Chondrocyte (in vitro differentiated cells): ENCODE data around the gene XAF1. TPM values are rescaled to one million over a fixed set of nuclear protein-coding genes. Genes with fewer than 3 reads are reported as not detected.

Experiments used
- DNase-seq: peaks from one replicate; pipeline ENCODE4 v3.0.0; 2021; ENCODE audit warnings: mixed read lengths, low spot score
- H3K27ac Mint-ChIP-seq: one replicate; pipeline ENCODE4 v1.8.0; 2021; ENCODE audit warnings: mild to moderate bottlenecking, moderate library complexity, mixed read lengths; ENCODE audit not compliant: unreplicated experiment
- H3K27me3 Mint-ChIP-seq: 2 replicates; pipeline ENCODE4 v1.8.0; 2021; ENCODE audit warnings: low read depth, mixed read lengths
- H3K36me3 Mint-ChIP-seq: 2 replicates; pipeline ENCODE4 v1.8.0; 2021; ENCODE audit warnings: low read depth, mixed read lengths
- H3K4me1 Mint-ChIP-seq: 2 replicates; pipeline ENCODE4 v1.8.0; 2021; ENCODE audit warnings: low read depth, mild to moderate bottlenecking, mixed read lengths
- H3K4me3 Mint-ChIP-seq: one replicate; pipeline ENCODE4 v1.8.0; 2021; ENCODE audit warnings: mild to moderate bottlenecking, moderate library complexity, mixed read lengths; ENCODE audit not compliant: unreplicated experiment
- H3K9me3 Mint-ChIP-seq: 2 replicates; pipeline ENCODE4 v1.8.0; 2021; ENCODE audit warnings: low read depth, mixed read lengths
- CTCF ChIP-seq: fragments of 200-600 bp; sonication (generic); IDR thresholded peaks from 2 replicates; pipeline ENCODE4 v1.5.0; 2021; ENCODE audit warnings: antibody characterized with exemption, mild to moderate bottlenecking, moderate library complexity
- total RNA-seq: library from RNA; stranded (reverse); gene quantifications from 3 replicates; pipeline ENCODE4 v1.2.1, GENCODE V29; 2021

Gene XAF1
- total RNA-seq, 1 donor from 2014 or later, result 0.40 TPM

- Mint-ChIP-seq H3K9me3 (peaks cover 5% of the 10 kb centered on the region), H3K36me3 (no peaks in the 10 kb centered on the region), H3K27me3 (peaks cover 74% of the 10 kb centered on the region), H3K4me1 (no peaks in the 10 kb centered on the region), H3K4me3 (no peak overlapping the region), H3K27ac (no peak overlapping the region)
- TF ChIP-seq CTCF, result no peak
- no peak for DNase-seq
Measured at GRCh38 chr17:6780886-6781285, 25.0 kb downstream of the XAF1 start.

GRCh38 chr17:6782244-6782643 is 26.4 kb downstream of the XAF1 start:
- no peak for DNase-seq
- H3K9me3 Mint-ChIP-seq, result peaks cover 5% of the 10 kb centered on the region
- H3K36me3 Mint-ChIP-seq, result no peaks in the 10 kb centered on the region
- H3K27me3 Mint-ChIP-seq, result peaks cover 70% of the 10 kb centered on the region
- H3K27ac Mint-ChIP-seq, result no peak overlapping the region
- H3K4me1 Mint-ChIP-seq, result peaks cover 4% of the 10 kb centered on the region
- no peak for TF ChIP-seq CTCF
- H3K4me3 Mint-ChIP-seq, result no peak overlapping the region

- H3K27ac Mint-ChIP-seq, result no peak overlapping the region
- H3K27me3 Mint-ChIP-seq, result peaks cover 76% of the 10 kb centered on the region
- no peak for DNase-seq
- TF ChIP-seq CTCF, result no peak
- peaks cover 4% of the 10 kb centered on the region for H3K4me1 Mint-ChIP-seq
- no peak overlapping the region for H3K4me3 Mint-ChIP-seq
- H3K9me3 Mint-ChIP-seq, result peaks cover 5% of the 10 kb centered on the region
- no peaks in the 10 kb centered on the region for H3K36me3 Mint-ChIP-seq
Measured at GRCh38 chr17:6786618-6787017, 30.8 kb downstream of the XAF1 start.

- H3K4me3 Mint-ChIP-seq, result no peak overlapping the region
- peaks cover 4% of the 10 kb centered on the region for H3K4me1 Mint-ChIP-seq
- peaks cover 5% of the 10 kb centered on the region for H3K9me3 Mint-ChIP-seq
- DNase-seq, result no peak
- no peak for TF ChIP-seq CTCF
- peaks cover 75% of the 10 kb centered on the region for H3K27me3 Mint-ChIP-seq
- no peak overlapping the region for H3K27ac Mint-ChIP-seq
- no peaks in the 10 kb centered on the region for H3K36me3 Mint-ChIP-seq
Measured at GRCh38 chr17:6787081-6787693, 31.3 kb downstream of the XAF1 start.

- Mint-ChIP-seq H3K4me1 (peaks cover 4% of the 10 kb centered on the region), H3K36me3 (no peaks in the 10 kb centered on the region), H3K9me3 (peaks cover 5% of the 10 kb centered on the region), H3K27me3 (peaks cover 69% of the 10 kb centered on the region), H3K4me3 (no peak overlapping the region), H3K27ac (no peak overlapping the region)
- no peak for DNase-seq
- TF ChIP-seq CTCF, result no peak
Measured at GRCh38 chr17:6789146-6789545, 33.3 kb downstream of the XAF1 start.
